Upper lobe of left lung (tissue), 4 donors: Measurements from ENCODE around the gene IGSF21.

Experiments used
- EP300 ChIP-seq, 4 donors: sonication (generic); formaldehyde crosslinking; IDR thresholded peaks; one replicate each; pipeline ENCODE4 v1.5.1; 2017; ENCODE audit warnings: antibody characterized with exemption in 4 of 4, control low read depth in 2 of 4
- POLR2AphosphoS5 ChIP-seq, 2 donors: sonication (generic); formaldehyde crosslinking; IDR thresholded peaks; one replicate each; pipeline ENCODE4 v1.5.1; 2017; ENCODE audit warnings: antibody characterized with exemption in 2 of 2

- TF ChIP-seq POLR2AphosphoS5 (IDR thresholded peaks at IDR 0.05) (no peak), EP300 (IDR thresholded peaks at IDR 0.05) (no peak)
These were observed 38.4 kb downstream of the IGSF21 start for GRCh38 chr1:18145851-18146618.
